HepG2 (cell line): ENCODE measurements around the gene ADPRS. TPM values are rescaled to one million over a fixed set of nuclear protein-coding genes. Genes with fewer than 3 reads are reported as not detected.

Source experiments
- ATAC-seq: fragments of 200-7000 bp; cut with Tn5 transposase; 3 replicates; pipeline ENCODE4 v1.9.1; 2020; ENCODE audit warnings: mild to moderate bottlenecking, moderate library complexity
- BruUV-seq: library from RNA; stranded (reverse); fragments of 400-500 nt; replicated peaks from 2 replicates; lab custom pipeline; 2021; lab: Mats Ljungman, UMichigan
- CTCF ChIA-PET: fragments of 300-600 bp; formaldehyde crosslinking; extraction: SDS; loops from one replicate; lab custom pipeline; 2021; ENCODE audit warnings: low total read pairs, inconsistent platforms, low intra/inter-chr PET ratio; lab: Yijun Ruan, JAX
- POLR2A ChIA-PET: fragments of 350-600 bp; sonication (Branson Sonifier 250); formaldehyde crosslinking; loops from one replicate; lab custom pipeline; 2020; ENCODE audit warnings: antibody characterized with exemption, inconsistent platforms; lab: Yijun Ruan, JAX
- DNase-seq: peaks from one replicate; pipeline ENCODE4 v3.0.0-alpha.2; 2015; ENCODE audit warnings: low spot score
- FAIRE-seq: peaks from 3 replicates; lab custom pipeline; 2011; peaks lifted over from hg19 to GRCh38; lab: Jason Lieb, UNC
- H2AFZ ChIP-seq: one replicate; pipeline ENCODE4 v1.6.1; 2011; ENCODE audit warnings: low read length, inconsistent platforms
- H3K27ac ChIP-seq: fragments of 300-600 bp; 3 replicates; pipeline ENCODE4 v1.8.0; 2011; ENCODE audit warnings: mixed run types, mild to moderate bottlenecking, mixed read lengths, low read length, inconsistent platforms; ENCODE audit not compliant: insufficient read depth; ENCODE audit errors: extremely low read length
- H3K27me3 ChIP-seq, 2 experiments: fragments of 200-600 bp in 1 of 2; 2 replicates in 1 of 2; 3 replicates in 1 of 2; pipeline versions ENCODE4 v1.6.0 to v1.8.0; 2011; ENCODE audit warnings: low read length in 2 of 2, mild to moderate bottlenecking in 2 of 2, moderate library complexity in 2 of 2, inconsistent platforms in 1 of 2; ENCODE audit not compliant: insufficient read depth in 2 of 2, control insufficient read depth in 1 of 2
- H3K36me3 ChIP-seq, 2 experiments: fragments of 200-600 bp in 1 of 2; replicated peaks in 1 of 2; 2 replicates in 1 of 2; 3 replicates in 1 of 2; pipeline versions ENCODE4 v1.5.1 to v1.8.0; 2011; ENCODE audit warnings: low read length in 2 of 2, inconsistent platforms in 1 of 2; ENCODE audit not compliant: insufficient read depth in 2 of 2, control insufficient read depth in 1 of 2
- H3K4me1 ChIP-seq: 2 replicates; pipeline ENCODE4 v1.5.1; 2012; ENCODE audit warnings: low read length, inconsistent platforms; ENCODE audit not compliant: insufficient read depth
- H3K4me2 ChIP-seq: 2 replicates; pipeline ENCODE4 v1.6.0; 2011; ENCODE audit warnings: low read depth, low read length, inconsistent platforms
- H3K4me3 ChIP-seq, 3 experiments: fragments of 200-600 bp in 1 of 3; sonication (generic), shearing (Covaris generic) in 1 of 3; replicated peaks in 1 of 3; 2 replicates each; pipeline ENCODE4 v1.5.1; 2011 to 2016; ENCODE audit warnings: low read length in 3 of 3, inconsistent platforms in 2 of 3, low read depth in 2 of 3, mild to moderate bottlenecking in 2 of 3, control low read depth in 1 of 3, mixed read lengths in 1 of 3; ENCODE audit not compliant: insufficient read depth in 1 of 3
- H3K79me2 ChIP-seq: one replicate; pipeline ENCODE4 v1.6.1; 2011; ENCODE audit warnings: low read length, inconsistent platforms; ENCODE audit not compliant: insufficient read depth
- H3K9ac ChIP-seq: 2 replicates; pipeline ENCODE4 v1.6.0; 2011; ENCODE audit warnings: mild to moderate bottlenecking, low read depth, low read length, inconsistent platforms; ENCODE audit not compliant: insufficient read depth
- H3K9me3 ChIP-seq: 2 replicates; pipeline ENCODE4 v1.5.1; 2012; ENCODE audit warnings: mild to moderate bottlenecking, low read length
- H4K20me1 ChIP-seq: 2 replicates; pipeline ENCODE4 v1.6.0; 2011; ENCODE audit warnings: inconsistent platforms, mild to moderate bottlenecking, low read length, moderate library complexity; ENCODE audit not compliant: insufficient read depth
- AGO2 ChIP-seq: fragments of 200-400 bp; formaldehyde crosslinking; optimal IDR thresholded peaks from 2 replicates; pipeline ENCODE3; 2017; ENCODE audit warnings: mild to moderate bottlenecking, low read depth, low read length, moderate library complexity
- CENPX ChIP-seq: sonication (generic); formaldehyde crosslinking; IDR thresholded peaks from 2 replicates; pipeline ENCODE4 v1.9.0; 2021; ENCODE audit warnings: mild to moderate bottlenecking, missing genetic modification reagents, moderate library complexity
- IKZF1 ChIP-seq: fragments of 450-650 bp; IDR thresholded peaks from 2 replicates; pipeline ENCODE4 v1.7.1; 2016
- JARID2 ChIP-seq: sonication (generic); formaldehyde crosslinking; IDR thresholded peaks from 2 replicates; pipeline ENCODE4 v1.8.1; 2023; ENCODE audit warnings: missing genetic modification reagents, inconsistent platforms; ENCODE audit not compliant: insufficient replicate concordance
- NR2F2 ChIP-seq: IDR thresholded peaks from 2 replicates; pipeline ENCODE4 v1.6.1; 2012; ENCODE audit warnings: low read depth, inconsistent platforms, borderline replicate concordance
- PAX8 ChIP-seq: sonication (generic); formaldehyde crosslinking; IDR thresholded peaks from 2 replicates; pipeline ENCODE4 v1.8.0; 2022; ENCODE audit warnings: mild to moderate bottlenecking, missing genetic modification reagents, borderline replicate concordance
- RBAK ChIP-seq: sonication (generic); formaldehyde crosslinking; IDR thresholded peaks from 2 replicates; pipeline ENCODE4 v1.5.1; 2020; ENCODE audit warnings: mild to moderate bottlenecking, missing genetic modification reagents
- RCOR2 ChIP-seq: IDR thresholded peaks from 2 replicates; pipeline ENCODE4 v1.6.1; 2016; ENCODE audit warnings: missing biosample characterization, missing genetic modification reagents
- SNRNP70 ChIP-seq: fragments of 200-400 bp; formaldehyde crosslinking; IDR thresholded peaks from 2 replicates; pipeline ENCODE4 v1.6.1; 2017; ENCODE audit warnings: mild to moderate bottlenecking, low read depth, low read length, moderate library complexity
- ZBTB2 ChIP-seq: sonication (generic); formaldehyde crosslinking; IDR thresholded peaks from 2 replicates; pipeline ENCODE4 v1.8.0; 2022; ENCODE audit warnings: low read depth, missing genetic modification reagents
- ZNF205 ChIP-seq: IDR thresholded peaks from 2 replicates; pipeline ENCODE4 v1.6.1; 2018; ENCODE audit warnings: missing biosample characterization, missing genetic modification reagents
- ZNF644 ChIP-seq: IDR thresholded peaks from 2 replicates; pipeline ENCODE4 v1.6.1; 2016; ENCODE audit warnings: low read depth
- ZNF790 ChIP-seq: sonication (generic); formaldehyde crosslinking; IDR thresholded peaks from 2 replicates; pipeline ENCODE4 v1.8.0; 2022; ENCODE audit warnings: missing genetic modification reagents, mild to moderate bottlenecking, borderline replicate concordance
- WGBS: methylation state at CpG from one replicate; pipeline ENCODE4 v1.1.6; 2017; ENCODE audit warnings: low lambda C conversion rate; 5-methylcytosine and 5-hydroxymethylcytosine counted together
- in situ Hi-C: cut with HindIII; loops from 2 replicates; pipeline ENCODE4 v1.10.0; 2017; ENCODE audit warnings: low pct_unique_long_range_greater_than_20kb; ENCODE audit not compliant: extremely low pct_ligation_motif_present
- intact Hi-C: fragments of 100-400 bp; cut with micrococcal nuclease; formaldehyde crosslinking; loops from one replicate; pipeline ENCODE4 v1.10.0; 2022; ENCODE audit not compliant: unreplicated experiment
- polyA plus RNA-seq, 8 experiments: library from polyadenylated mRNA; depleted of rRNA in 3 of 8; stranded (reverse) in 7 of 8; unstranded in 1 of 8; fragments of >200 nt; fragmentation: Illumina TruSeq in 4 of 8; extraction: Trizol in 4 of 8; gene quantifications; 2 replicates each; pipeline versions ENCODE4 v1.2.1 to v1.2.3, GENCODE V29; 2011 to 2016; ENCODE audit warnings: low read depth in 4 of 8, missing spikeins in 1 of 8, mixed read lengths in 1 of 8; ENCODE audit not compliant: insufficient read depth in 1 of 8
- total RNA-seq, 5 experiments: library from RNA; depleted of rRNA; stranded (reverse); fragments of >200 nt; fragmentation: Illumina TruSeq; extraction: Trizol; gene quantifications; 2 replicates each; pipeline ENCODE4 v1.2.3, GENCODE V29; 2016; ENCODE audit warnings: low read depth in 1 of 5
- TF ChIP-seq, protein P1 (sequence below): IDR thresholded peaks from 2 replicates; pipeline ENCODE4 v1.6.1; 2016; ENCODE audit warnings: low read depth, borderline replicate concordance
- TF ChIP-seq, protein P2 (sequence below): sonication (generic); formaldehyde crosslinking; IDR thresholded peaks from 2 replicates; pipeline ENCODE4 v1.4.0; 2020; ENCODE audit warnings: missing genetic modification reagents, borderline replicate concordance
- TF ChIP-seq, protein P3 (sequence below): sonication (generic); formaldehyde crosslinking; IDR thresholded peaks from 2 replicates; pipeline ENCODE4 v1.4.0; 2020; ENCODE audit warnings: missing genetic modification reagents, borderline replicate concordance

Gene ADPRS
- total and polyA plus RNA-seq, 2 of the 13 experiments (the other 11 are each of a cell fraction or from before 2014, with no cell fraction given): 30.6 to 36.4 TPM

GRCh38 chr1:36124404-36125128, 35.9 kb downstream of the ADPRS start:
- BruUV-seq: no TSS peak
- Histone ChIP-seq H3K4me1 (peaks cover 55% of the 10 kb centered on the region), H3K9ac (no peak overlapping the region), H3K79me2 (no peaks in the 10 kb centered on the region), H3K27me3 (peaks cover 11 to 41% of the 10 kb centered on the region in 2 experiments; a peak in 4 of 5 replicates), H2AFZ (no peak overlapping the region), H3K9me3 (no peaks in the 10 kb centered on the region), H3K27ac (no peak overlapping the region), H4K20me1 (no peaks in the 10 kb centered on the region), H3K36me3 (no peaks in the 10 kb centered on the region), H3K4me2 (peak overlapping the region; percentile 67; the same call in 1 of the 2 replicates), H3K4me3 (peak overlapping the region in 1 of 3 experiments; percentile 59; a peak in 1 of 6 replicates)
- FAIRE-seq (no peak), ATAC-seq (no peak), DNase-seq (no peak)
- 72% methylated on average over 10 of the region's 42 CpGs for WGBS
- in situ Hi-C loops: no loop called here
- ChIA-PET POLR2A (no interaction called here), CTCF (no interaction called here)
- intact Hi-C loops: no loop called here
- TF ChIP-seq SNRNP70 (no peak), PAX8 (CRISPR knock-in tag) (no peak), ZNF205 (CRISPR knock-in tag) (no peak), NR2F2 (no peak), CENPX (CRISPR knock-in tag) (no peak), RCOR2 (CRISPR knock-in tag) (no peak), ZNF644 (CRISPR knock-in tag) (no peak), JARID2 (CRISPR knock-in tag) (no peak), AGO2 (no peak), RBAK (no peak), ZNF790 (CRISPR knock-in tag) (no peak), ZBTB2 (no peak), IKZF1 (no peak)
- TF ChIP-seq, protein P1, sequence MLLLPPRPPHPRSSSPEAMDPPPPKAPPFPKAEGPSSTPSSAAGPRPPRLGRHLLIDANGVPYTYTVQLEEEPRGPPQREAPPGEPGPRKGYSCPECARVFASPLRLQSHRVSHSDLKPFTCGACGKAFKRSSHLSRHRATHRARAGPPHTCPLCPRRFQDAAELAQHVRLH (CRISPR knock-in tag): no peak
- TF ChIP-seq, protein P2, sequence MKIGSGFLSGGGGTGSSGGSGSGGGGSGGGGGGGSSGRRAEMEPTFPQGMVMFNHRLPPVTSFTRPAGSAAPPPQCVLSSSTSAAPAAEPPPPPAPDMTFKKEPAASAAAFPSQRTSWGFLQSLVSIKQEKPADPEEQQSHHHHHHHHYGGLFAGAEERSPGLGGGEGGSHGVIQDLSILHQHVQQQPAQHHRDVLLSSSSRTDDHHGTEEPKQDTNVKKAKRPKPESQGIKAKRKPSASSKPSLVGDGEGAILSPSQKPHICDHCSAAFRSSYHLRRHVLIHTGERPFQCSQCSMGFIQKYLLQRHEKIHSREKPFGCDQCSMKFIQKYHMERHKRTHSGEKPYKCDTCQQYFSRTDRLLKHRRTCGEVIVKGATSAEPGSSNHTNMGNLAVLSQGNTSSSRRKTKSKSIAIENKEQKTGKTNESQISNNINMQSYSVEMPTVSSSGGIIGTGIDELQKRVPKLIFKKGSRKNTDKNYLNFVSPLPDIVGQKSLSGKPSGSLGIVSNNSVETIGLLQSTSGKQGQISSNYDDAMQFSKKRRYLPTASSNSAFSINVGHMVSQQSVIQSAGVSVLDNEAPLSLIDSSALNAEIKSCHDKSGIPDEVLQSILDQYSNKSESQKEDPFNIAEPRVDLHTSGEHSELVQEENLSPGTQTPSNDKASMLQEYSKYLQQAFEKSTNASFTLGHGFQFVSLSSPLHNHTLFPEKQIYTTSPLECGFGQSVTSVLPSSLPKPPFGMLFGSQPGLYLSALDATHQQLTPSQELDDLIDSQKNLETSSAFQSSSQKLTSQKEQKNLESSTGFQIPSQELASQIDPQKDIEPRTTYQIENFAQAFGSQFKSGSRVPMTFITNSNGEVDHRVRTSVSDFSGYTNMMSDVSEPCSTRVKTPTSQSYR (CRISPR knock-in tag): no peak
- TF ChIP-seq, protein P3, sequence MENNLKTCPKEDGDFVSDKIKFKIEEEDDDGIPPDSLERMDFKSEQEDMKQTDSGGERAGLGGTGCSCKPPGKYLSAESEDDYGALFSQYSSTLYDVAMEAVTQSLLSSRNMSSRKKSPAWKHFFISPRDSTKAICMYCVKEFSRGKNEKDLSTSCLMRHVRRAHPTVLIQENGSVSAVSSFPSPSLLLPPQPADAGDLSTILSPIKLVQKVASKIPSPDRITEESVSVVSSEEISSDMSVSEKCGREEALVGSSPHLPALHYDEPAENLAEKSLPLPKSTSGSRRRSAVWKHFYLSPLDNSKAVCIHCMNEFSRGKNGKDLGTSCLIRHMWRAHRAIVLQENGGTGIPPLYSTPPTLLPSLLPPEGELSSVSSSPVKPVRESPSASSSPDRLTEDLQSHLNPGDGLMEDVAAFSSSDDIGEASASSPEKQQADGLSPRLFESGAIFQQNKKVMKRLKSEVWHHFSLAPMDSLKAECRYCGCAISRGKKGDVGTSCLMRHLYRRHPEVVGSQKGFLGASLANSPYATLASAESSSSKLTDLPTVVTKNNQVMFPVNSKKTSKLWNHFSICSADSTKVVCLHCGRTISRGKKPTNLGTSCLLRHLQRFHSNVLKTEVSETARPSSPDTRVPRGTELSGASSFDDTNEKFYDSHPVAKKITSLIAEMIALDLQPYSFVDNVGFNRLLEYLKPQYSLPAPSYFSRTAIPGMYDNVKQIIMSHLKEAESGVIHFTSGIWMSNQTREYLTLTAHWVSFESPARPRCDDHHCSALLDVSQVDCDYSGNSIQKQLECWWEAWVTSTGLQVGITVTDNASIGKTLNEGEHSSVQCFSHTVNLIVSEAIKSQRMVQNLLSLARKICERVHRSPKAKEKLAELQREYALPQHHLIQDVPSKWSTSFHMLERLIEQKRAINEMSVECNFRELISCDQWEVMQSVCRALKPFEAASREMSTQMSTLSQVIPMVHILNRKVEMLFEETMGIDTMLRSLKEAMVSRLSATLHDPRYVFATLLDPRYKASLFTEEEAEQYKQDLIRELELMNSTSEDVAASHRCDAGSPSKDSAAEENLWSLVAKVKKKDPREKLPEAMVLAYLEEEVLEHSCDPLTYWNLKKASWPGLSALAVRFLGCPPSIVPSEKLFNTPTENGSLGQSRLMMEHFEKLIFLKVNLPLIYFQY: no peak
